ENCODE data around the gene LCN12.
"Not testable (repeated sequence)": the region's sequence is repeated elsewhere in the genome, so short reads cannot be mapped to it uniquely, and the experiment has no call there.

Gene LCN12

GRCh38 chr9:136991993-136992818 lies 40.1 kb downstream of the LCN12 start, which contains the start of gene PAXX:
Gene PAXX (plus strand): TSS chr9:136992422. CDS start chr9:136992444, 22 bp downstream.
- peak; percentile 77 for DNase-seq (ENCODE audit: low read depth)

- no peak for DNase-seq (ENCODE audit: low read depth)
These were observed 40.8 kb downstream of the LCN12 start for GRCh38 chr9:136992819-136993369.

GRCh38 chr9:136994180-136994887 lies 42.3 kb downstream of the LCN12 start:
- no peak for DNase-seq (ENCODE audit: low read depth)

- no peak for DNase-seq (ENCODE audit: low read depth)
These were observed 42.8 kb downstream of the LCN12 start for GRCh38 chr9:136994888-136995230.

GRCh38 chr9:136995362-136995761 lies 43.3 kb downstream of the LCN12 start:
- no peak for DNase-seq (ENCODE audit: low read depth)

GRCh38 chr9:136995772-136996311 lies 43.8 kb downstream of the LCN12 start:
- DNase-seq (ENCODE audit: low read depth), result no peak

- DNase-seq (ENCODE audit: low read depth), result no peak
These were observed 44.6 kb downstream of the LCN12 start, which contains the start of gene CLIC3 for GRCh38 chr9:136996361-136997292. Gene CLIC3 (minus strand): TSS chr9:136996568. CDS start chr9:136996543, 25 bp downstream.

GRCh38 chr9:136997371-136997770 lies 45.3 kb downstream of the LCN12 start:
- no peak for DNase-seq (ENCODE audit: low read depth)

GRCh38 chr9:136997830-136998234 lies 45.8 kb downstream of the LCN12 start:
- DNase-seq (ENCODE audit: low read depth), result no peak

- DNase-seq (ENCODE audit: low read depth), result no peak
These were observed 48.3 kb downstream of the LCN12 start for GRCh38 chr9:137000177-137000930.

GRCh38 chr9:137001857-137002645 lies 50.0 kb downstream of the LCN12 start:
- no peak for DNase-seq (ENCODE audit: low read depth)

GRCh38 chr9:137002646-137003041 lies 50.6 kb downstream of the LCN12 start:
- no peak for DNase-seq (ENCODE audit: low read depth)

- DNase-seq (ENCODE audit: low read depth), result not testable (repeated sequence)
These were observed 52.2 kb downstream of the LCN12 start for GRCh38 chr9:137004285-137004684.
